Measurements from ENCODE around the gene STK39.

GRCh38 chr2:168190590-168191336, 56.6 kb downstream of the STK39 start:
- TF ChIP-seq CTCF (IDR thresholded peaks at IDR 0.05), result no peak
- TF ChIP-seq POLR2A (IDR thresholded peaks at IDR 0.05), result no peak

Data from heart left ventricle (tissue), 13 donors.